Testis (tissue), 3 donors: ENCODE results near the gene CR2. TPM values are rescaled to one million over a fixed set of nuclear protein-coding genes. Genes with fewer than 3 reads are reported as not detected.
"Not testable (repeated sequence)": the region's sequence is repeated elsewhere in the genome, so short reads cannot be mapped to it uniquely, and the experiment has no call there.

Source experiments
- DNase-seq: peaks from one replicate; pipeline ENCODE4 v3.0.0-alpha.2; 2019
- H3K27ac ChIP-seq, 2 donors: fragments of 200-600 bp; sonication (generic); one replicate each; pipeline ENCODE4 v1.5.1; 2019
- H3K27me3 ChIP-seq: fragments of 200-600 bp; sonication (generic); one replicate; pipeline ENCODE4 v1.5.1; 2019
- H3K36me3 ChIP-seq: fragments of 200-600 bp; sonication (generic); one replicate; pipeline ENCODE4 v1.5.1; 2017; ENCODE audit warnings: low read depth; ENCODE audit errors: missing control alignments
- H3K4me1 ChIP-seq: fragments of 200-600 bp; sonication (generic); one replicate; pipeline ENCODE4 v1.5.1; 2019
- H3K4me3 ChIP-seq, 2 donors: fragments of 200-600 bp; sonication (generic); one replicate each; pipeline ENCODE4 v1.5.1; 2017 to 2019
- H3K9me3 ChIP-seq: fragments of 200-600 bp; sonication (generic); one replicate; pipeline ENCODE4 v1.5.1; 2017
- POLR2A ChIP-seq: fragments of 450-650 bp; IDR thresholded peaks from one replicate; pipeline ENCODE4 v1.6.1; 2017; ENCODE audit warnings: antibody characterized with exemption, mild to moderate bottlenecking, moderate library complexity
- WGBS, 2 donors: methylation state at CpG; one replicate each; pipeline ENCODE4 v1.1.5; 2018; 5-methylcytosine and 5-hydroxymethylcytosine counted together
- intact Hi-C: fragments of 100-400 bp; cut with DNase I; formaldehyde crosslinking; loops from one replicate; pipeline ENCODE4 v1.15.1; 2023; ENCODE audit warnings: low total_unique reads
- polyA plus RNA-seq: library from polyadenylated mRNA; stranded (reverse); fragments of 350-450 nt; fragmentation: Illumina TruSeq; extraction: RNeasy Lipid Tissue Mini Kit (QIAGEN cat#74804); gene quantifications from one replicate; pipeline ENCODE4 v1.2.3, GENCODE V29; 2014; ENCODE audit warnings: low read depth, low replicate concordance; ENCODE audit not compliant: insufficient read depth
- total RNA-seq, 2 donors: library from RNA; depleted of rRNA; stranded (reverse); fragments of >200 nt; gene quantifications; one replicate each; pipeline ENCODE4 v1.2.3, GENCODE V29; 2016
- TF ChIP-seq, protein P1 (sequence below), 3 experiments: fragments of 450-650 bp in 2 of 3; fragments of 200-600 bp in 1 of 3; sonication (generic) in 1 of 3; IDR thresholded peaks; one replicate each; pipeline ENCODE4 v1.5.1; 2016 to 2019; ENCODE audit warnings: antibody characterized with exemption in 3 of 3, mild to moderate bottlenecking in 2 of 3, moderate library complexity in 1 of 3

Gene CR2
- total and polyA plus RNA-seq, 3 donors from 2014 or later: 0.80 to 1.5 (median 1.3) TPM

DNA sequence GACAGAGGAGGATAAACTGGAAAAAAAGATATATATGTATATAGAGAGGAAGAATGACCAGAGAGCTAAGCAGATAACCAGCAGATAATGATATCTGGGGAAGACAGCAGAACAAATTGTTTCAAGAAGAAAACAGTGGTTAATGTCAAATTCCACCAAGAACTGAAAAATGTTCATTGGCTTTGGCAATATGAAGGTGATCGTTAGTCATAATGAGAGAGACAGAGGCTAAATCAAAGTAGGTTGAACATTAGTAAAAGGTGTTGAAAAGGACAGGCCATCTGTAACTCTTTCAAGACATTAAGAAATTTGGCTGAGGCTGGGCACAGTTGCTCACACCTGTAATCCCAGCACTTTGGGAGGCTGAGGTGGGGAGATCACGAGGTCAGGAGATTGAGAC, 25.3 kb upstream of the CR2 start:
- Histone ChIP-seq H3K9me3 (no peaks in the 10 kb centered on the region), H3K27ac (no peak overlapping the region), H3K4me3 (no peak overlapping the region), H3K27me3 (no peaks in the 10 kb centered on the region), H3K36me3 (no peaks in the 10 kb centered on the region), H3K4me1 (no peaks in the 10 kb centered on the region)
- TF ChIP-seq POLR2A: no peak
- TF ChIP-seq, protein P1, sequence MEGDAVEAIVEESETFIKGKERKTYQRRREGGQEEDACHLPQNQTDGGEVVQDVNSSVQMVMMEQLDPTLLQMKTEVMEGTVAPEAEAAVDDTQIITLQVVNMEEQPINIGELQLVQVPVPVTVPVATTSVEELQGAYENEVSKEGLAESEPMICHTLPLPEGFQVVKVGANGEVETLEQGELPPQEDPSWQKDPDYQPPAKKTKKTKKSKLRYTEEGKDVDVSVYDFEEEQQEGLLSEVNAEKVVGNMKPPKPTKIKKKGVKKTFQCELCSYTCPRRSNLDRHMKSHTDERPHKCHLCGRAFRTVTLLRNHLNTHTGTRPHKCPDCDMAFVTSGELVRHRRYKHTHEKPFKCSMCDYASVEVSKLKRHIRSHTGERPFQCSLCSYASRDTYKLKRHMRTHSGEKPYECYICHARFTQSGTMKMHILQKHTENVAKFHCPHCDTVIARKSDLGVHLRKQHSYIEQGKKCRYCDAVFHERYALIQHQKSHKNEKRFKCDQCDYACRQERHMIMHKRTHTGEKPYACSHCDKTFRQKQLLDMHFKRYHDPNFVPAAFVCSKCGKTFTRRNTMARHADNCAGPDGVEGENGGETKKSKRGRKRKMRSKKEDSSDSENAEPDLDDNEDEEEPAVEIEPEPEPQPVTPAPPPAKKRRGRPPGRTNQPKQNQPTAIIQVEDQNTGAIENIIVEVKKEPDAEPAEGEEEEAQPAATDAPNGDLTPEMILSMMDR (IDR thresholded peaks at IDR 0.05): no peak
- intact Hi-C loops: no loop called here
- no peak for DNase-seq
- WGBS, 2 donors: 80 to 82% methylated on average over 2 of the region's 2 CpGs

DNA sequence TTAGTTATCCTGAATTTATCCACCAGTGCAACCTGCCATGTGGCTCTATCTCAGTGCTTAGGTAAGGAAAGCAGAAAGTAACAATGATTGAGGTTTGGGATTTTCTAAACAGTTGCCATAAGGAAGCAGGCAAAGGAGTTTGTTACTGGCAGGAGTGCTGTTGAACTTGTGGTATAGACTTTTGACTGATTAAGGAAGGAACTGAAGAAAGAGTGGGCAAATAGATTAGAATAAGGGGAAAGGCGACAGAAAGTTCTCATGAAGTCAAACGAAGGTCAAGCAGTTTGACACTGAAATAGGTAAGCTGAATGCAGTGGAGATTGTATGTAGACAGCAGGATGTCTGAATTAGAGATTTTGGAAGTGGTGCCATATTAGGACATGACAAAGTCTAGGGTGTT, 24.2 kb upstream of the CR2 start:
- no peaks in the 10 kb centered on the region for H3K9me3 ChIP-seq
- intact Hi-C loops: no loop called here
- no peaks in the 10 kb centered on the region for H3K36me3 ChIP-seq
- no peak overlapping the region for H3K4me3 ChIP-seq
- WGBS, 2 donors: 61 to 65% methylated on average over 2 of the region's 2 CpGs
- H3K4me1 ChIP-seq: no peaks in the 10 kb centered on the region
- H3K27me3 ChIP-seq: no peaks in the 10 kb centered on the region
- H3K27ac ChIP-seq: no peak overlapping the region
- TF ChIP-seq POLR2A: no peak
- TF ChIP-seq, protein P1 (IDR thresholded peaks at IDR 0.05): no peak
- no peak for DNase-seq

DNA sequence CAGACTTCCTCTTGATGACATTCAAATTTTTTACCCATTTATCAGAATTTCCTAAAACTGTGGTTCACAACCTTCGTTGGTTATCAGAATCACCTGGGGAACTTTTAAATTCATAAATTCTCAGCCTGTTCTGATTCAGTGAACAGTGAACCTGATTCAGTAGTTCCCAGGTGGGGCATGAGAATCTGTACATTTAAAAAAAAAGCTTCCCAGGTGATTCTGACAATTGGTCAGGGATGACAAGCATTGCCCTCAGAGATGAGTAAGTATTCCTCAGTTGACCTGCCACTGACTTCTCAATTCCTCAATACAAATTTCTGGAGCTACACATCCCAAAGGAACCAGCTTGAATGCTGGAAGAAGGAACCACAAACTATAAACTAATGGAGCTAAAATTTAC, 23.5 kb upstream of the CR2 start:
- intact Hi-C loops: no loop called here
- no peaks in the 10 kb centered on the region for H3K9me3 ChIP-seq
- H3K4me3 ChIP-seq: no peak overlapping the region
- 68 to 83% methylated on average over 1 of the region's 1 CpG for WGBS, 2 donors
- no peaks in the 10 kb centered on the region for H3K27me3 ChIP-seq
- no peaks in the 10 kb centered on the region for H3K36me3 ChIP-seq
- no peaks in the 10 kb centered on the region for H3K4me1 ChIP-seq
- H3K27ac ChIP-seq: no peak overlapping the region
- TF ChIP-seq, protein P1 (IDR thresholded peaks at IDR 0.05): no peak
- no peak for TF ChIP-seq POLR2A
- DNase-seq: no peak

DNA sequence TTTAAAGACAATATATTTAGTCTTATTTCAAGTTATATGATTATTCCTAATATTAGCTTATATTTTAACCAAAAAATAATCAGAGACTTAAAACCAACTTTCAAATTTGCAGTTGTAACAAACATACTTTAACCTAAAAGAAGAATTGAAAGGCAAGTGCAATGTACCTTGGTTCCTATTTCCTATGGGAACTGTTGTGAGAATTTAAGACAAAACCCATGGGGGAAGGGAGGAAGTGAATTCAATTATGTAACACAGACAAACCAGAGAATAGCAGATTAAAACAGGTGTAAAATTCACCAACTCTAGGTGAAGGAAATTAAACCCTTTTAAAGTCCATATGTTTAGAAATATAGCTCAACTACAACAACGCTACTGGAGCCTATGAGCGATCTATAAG, 22.6 kb upstream of the CR2 start:
- 95 to 98% methylated on average over 2 of the region's 2 CpGs for WGBS, 2 donors
- Histone ChIP-seq H3K9me3 (no peaks in the 10 kb centered on the region), H3K4me3 (no peak overlapping the region), H3K27me3 (no peaks in the 10 kb centered on the region), H3K27ac (no peak overlapping the region), H3K36me3 (no peaks in the 10 kb centered on the region), H3K4me1 (no peaks in the 10 kb centered on the region)
- DNase-seq: no peak
- no peak for TF ChIP-seq POLR2A
- TF ChIP-seq, protein P1 (IDR thresholded peaks at IDR 0.05): no peak
- intact Hi-C loops: no loop called here

DNA sequence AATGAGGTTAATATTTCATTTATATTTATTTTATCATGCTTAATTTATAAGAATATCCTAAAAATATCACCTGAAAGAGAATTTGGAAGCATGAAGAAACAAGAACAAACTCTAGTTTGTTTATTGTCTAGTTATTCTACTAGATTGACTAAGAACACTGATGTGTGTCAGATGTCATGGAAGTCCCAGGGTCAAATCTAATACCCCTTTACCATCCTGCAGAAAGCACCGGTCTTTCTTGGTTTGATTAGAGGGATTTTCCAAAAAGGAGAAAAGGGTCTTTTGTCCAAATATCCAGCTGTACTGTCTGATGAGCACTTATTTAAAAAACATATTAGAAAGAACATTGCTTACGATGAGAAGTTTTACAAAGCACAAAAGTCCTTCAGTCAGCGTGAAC, 20.7 kb upstream of the CR2 start:
- H3K36me3 ChIP-seq: no peaks in the 10 kb centered on the region
- H3K4me1 ChIP-seq: no peaks in the 10 kb centered on the region
- no peak overlapping the region for H3K27ac ChIP-seq
- TF ChIP-seq POLR2A: no peak
- TF ChIP-seq, protein P1 (IDR thresholded peaks at IDR 0.05): no peak
- WGBS, 2 donors: 91 to 92% methylated on average over 3 of the region's 3 CpGs
- no peak for DNase-seq
- no peaks in the 10 kb centered on the region for H3K27me3 ChIP-seq
- no peaks in the 10 kb centered on the region for H3K9me3 ChIP-seq
- intact Hi-C loops: no loop called here
- H3K4me3 ChIP-seq: no peak overlapping the region

DNA sequence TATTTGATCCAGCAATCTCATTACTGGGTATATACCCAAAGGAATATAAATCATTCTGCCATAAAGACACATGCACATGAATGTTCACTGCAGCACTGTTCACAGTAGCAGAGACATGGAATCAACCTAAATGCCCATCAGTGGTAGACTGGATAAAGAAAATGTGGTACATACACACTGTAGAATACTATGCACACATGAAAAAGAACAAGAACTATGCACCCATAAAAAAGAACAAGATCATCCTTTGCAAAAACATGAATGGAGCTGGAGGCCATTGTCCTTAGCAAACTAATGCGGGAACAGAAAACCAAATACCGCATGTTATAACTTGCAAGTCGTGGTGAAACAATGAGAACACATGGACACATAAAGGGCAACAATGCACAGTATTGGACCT, 17.4 kb upstream of the CR2 start:
- H3K4me3 ChIP-seq, H3K27ac ChIP-seq, intact Hi-C loops, H3K4me1 ChIP-seq, H3K27me3 ChIP-seq, H3K36me3 ChIP-seq, DNase-seq, H3K9me3 ChIP-seq: not testable (repeated sequence)
- 95% methylated on average over 3 of the region's 3 CpGs for WGBS, 2 donors
